Measurements from ENCODE around the gene RBX1.

GRCh38 chr22:40995821-40996220, 44.6 kb downstream of the RBX1 start:
- TF ChIP-seq, protein P1, sequence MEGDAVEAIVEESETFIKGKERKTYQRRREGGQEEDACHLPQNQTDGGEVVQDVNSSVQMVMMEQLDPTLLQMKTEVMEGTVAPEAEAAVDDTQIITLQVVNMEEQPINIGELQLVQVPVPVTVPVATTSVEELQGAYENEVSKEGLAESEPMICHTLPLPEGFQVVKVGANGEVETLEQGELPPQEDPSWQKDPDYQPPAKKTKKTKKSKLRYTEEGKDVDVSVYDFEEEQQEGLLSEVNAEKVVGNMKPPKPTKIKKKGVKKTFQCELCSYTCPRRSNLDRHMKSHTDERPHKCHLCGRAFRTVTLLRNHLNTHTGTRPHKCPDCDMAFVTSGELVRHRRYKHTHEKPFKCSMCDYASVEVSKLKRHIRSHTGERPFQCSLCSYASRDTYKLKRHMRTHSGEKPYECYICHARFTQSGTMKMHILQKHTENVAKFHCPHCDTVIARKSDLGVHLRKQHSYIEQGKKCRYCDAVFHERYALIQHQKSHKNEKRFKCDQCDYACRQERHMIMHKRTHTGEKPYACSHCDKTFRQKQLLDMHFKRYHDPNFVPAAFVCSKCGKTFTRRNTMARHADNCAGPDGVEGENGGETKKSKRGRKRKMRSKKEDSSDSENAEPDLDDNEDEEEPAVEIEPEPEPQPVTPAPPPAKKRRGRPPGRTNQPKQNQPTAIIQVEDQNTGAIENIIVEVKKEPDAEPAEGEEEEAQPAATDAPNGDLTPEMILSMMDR (IDR thresholded peaks at IDR 0.05; ENCODE audit: poor library complexity, severe bottlenecking): no peak
- no peak for TF ChIP-seq EZH2 (IDR thresholded peaks at IDR 0.05; ENCODE audit: borderline replicate concordance, insufficient read depth, low read length, poor library complexity, severe bottlenecking)
